Activated CD8-positive, alpha-beta memory T cell treated with anti-CD3 and anti-CD28 coated beads, Interleukin-2, amount 50 U/mL, for 48 hours (primary cell): ENCODE data around the gene SPACA7.
"Not testable (repeated sequence)": the region's sequence is repeated elsewhere in the genome, so short reads cannot be mapped to it uniquely, and the experiment has no call there.

ENCODE experiments used
- DNase-seq: peaks from one replicate; pipeline ENCODE4 v3.0.0-alpha.2; 2020

Gene SPACA7

DNA sequence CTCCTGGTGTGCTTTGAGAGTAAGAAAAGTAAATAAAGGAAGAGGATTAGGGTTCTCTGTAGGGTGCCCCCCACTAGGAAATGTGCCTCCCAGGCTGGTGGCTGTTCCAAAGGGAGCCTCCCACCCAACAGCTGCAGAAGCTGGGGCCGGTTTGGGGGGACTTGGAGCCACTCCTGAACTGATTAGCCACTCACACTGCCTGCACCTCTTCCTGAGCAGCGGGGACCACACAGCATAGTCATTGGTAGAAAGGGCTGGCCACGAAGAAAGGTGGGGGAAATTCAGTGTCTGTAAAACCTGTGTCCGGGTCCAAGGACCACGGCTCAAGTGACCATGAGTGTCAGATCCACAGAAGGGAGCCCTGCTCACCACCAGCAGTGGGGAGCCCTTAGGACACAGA lies 55.6 kb downstream of the SPACA7 start:
- DNase-seq = no peak

- DNase-seq = not testable (repeated sequence)
Observed at GRCh38 chr13:112432734-112433133, 56.6 kb downstream of the SPACA7 start.

GRCh38 chr13:112433517-112433916 lies 57.4 kb downstream of the SPACA7 start:
- DNase-seq = not testable (repeated sequence)

DNA sequence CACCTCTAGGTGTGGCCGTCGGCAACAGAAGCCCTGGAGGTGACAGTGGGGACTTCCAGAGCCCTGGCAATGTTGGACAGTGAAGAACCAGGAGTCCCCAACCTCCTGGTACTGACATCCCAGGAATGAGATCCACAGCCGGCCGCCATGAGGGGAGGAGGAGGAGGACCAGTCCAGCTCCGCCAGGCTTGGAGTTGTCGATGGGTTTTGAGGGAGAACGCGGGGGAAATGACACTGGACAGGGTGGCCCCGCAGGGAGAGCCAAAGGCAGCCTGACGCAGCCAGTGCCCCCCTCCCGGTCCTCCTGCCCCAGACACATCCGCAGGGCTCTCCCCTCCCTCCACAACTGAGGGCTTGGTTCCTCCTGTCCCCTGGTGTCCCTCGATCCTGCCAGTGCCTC lies 57.9 kb downstream of the SPACA7 start:
- no peak for DNase-seq

- no peak for DNase-seq
Observed at GRCh38 chr13:112434937-112435523, 58.9 kb downstream of the SPACA7 start.

GRCh38 chr13:112435973-112436372 lies 59.8 kb downstream of the SPACA7 start:
- DNase-seq = no peak

- no peak for DNase-seq
Observed at GRCh38 chr13:112438094-112438493, 61.9 kb downstream of the SPACA7 start.

GRCh38 chr13:112438515-112438914 lies 62.4 kb downstream of the SPACA7 start:
- no peak for DNase-seq

GRCh38 chr13:112441226-112441625 lies 65.1 kb downstream of the SPACA7 start:
- DNase-seq = no peak

DNA sequence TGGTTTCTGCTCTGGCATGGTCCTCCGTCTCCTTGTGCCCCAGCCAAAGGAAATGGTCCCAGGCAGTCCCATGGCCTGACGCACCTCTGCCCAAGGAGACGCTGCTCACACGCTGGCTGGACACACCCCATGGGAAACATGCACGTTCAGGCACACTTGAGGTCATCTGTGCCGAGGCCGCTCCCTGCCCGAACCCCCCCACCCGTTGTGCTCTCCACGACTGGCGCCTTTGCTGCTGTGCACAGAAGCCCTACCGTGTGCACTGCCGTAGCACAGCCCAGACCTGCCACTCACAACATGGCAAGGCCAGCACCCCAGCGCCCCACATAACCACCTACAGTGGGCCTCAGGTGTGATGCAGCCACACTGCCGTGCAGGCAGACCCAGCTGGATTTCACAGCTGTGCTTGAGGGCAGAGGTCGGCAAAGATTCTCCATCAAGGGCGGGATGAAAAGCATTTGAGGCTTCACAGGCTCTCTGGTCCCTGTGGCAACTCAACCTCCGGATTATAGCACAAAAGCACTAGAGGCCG lies 65.7 kb downstream of the SPACA7 start:
- no peak for DNase-seq

DNA sequence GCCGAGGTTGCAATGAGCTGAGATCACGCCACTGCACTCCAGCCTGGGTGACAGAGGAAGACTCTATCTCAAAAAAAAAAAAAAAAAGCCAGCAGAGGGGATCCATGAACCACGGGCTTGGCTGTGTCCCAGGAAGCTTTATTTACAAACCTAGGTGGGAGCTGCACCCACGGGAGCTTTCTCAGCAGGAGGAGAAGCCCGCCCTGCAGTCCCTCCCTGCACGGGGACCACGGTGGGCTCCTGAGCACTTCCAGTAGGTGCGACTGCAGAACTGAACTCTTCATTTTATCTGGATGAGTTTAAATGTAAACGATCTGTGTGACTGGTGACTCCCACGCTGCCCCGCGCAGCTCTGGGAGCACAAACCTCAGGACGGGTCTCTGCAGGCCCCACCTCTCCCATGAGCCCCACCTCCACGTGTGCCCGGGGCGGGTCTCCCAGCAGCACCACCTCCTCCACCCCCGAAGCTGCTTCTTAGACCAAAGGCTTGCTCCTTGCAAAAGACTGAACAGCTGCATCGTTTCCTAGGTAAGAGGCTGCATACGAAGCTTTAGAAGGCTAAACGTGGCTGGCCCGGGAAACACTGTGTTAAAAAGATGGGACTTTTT lies 66.4 kb downstream of the SPACA7 start:
- no peak for DNase-seq

- no peak for DNase-seq
Observed at GRCh38 chr13:112443191-112443994, 67.2 kb downstream of the SPACA7 start.

GRCh38 chr13:112443995-112444311 lies 67.8 kb downstream of the SPACA7 start:
- peak; percentile 84 for DNase-seq

GRCh38 chr13:112444416-112445399 lies 68.6 kb downstream of the SPACA7 start:
- DNase-seq = peak; percentile 30

DNA sequence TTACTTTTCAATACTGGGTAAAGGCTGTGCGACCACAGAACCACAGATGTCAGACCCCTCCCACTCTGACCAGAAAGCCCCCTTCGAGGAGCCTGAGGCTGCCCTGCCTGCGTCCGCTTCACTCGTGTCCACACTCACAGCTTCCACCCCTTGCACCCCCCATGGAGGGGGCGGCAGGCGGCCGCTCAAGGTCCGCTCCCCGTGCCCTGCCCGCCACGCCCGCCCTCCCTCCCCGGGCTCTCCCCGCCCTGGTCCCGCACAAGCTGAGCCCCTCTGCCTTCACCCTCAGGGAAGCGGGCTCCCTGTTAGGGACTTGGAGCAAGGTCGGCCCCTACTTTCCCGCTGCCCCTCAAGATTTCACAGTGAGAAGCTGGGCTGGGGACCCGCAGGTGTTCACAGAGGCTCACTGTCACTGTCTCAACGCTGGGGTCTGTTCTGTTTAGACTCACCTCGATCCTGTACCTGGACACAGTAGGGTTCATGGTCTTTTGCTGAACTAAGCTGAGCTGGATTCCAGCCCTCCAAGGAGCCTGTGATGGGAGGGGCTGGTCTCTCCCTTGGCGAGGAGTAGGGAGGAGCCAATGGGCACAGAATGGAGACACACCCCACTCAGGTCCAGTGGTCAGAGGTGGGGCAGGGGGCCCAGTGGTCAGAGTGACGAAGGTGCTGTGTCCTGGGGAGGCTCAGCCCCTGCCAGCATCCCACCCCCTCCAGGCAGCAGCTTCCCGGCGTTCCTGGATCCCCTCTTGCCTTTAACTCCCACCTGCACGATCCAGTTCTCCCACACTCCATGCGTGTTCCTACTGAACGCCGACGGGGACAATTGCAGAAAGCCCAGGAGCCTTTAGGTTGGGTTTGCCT lies 69.5 kb downstream of the SPACA7 start:
- DNase-seq = peak; percentile 26

GRCh38 chr13:112446347-112446861 lies 70.2 kb downstream of the SPACA7 start:
- peak; percentile 35 for DNase-seq

- DNase-seq = peak; percentile 30
Observed at GRCh38 chr13:112446867-112447266, 70.7 kb downstream of the SPACA7 start.

DNA sequence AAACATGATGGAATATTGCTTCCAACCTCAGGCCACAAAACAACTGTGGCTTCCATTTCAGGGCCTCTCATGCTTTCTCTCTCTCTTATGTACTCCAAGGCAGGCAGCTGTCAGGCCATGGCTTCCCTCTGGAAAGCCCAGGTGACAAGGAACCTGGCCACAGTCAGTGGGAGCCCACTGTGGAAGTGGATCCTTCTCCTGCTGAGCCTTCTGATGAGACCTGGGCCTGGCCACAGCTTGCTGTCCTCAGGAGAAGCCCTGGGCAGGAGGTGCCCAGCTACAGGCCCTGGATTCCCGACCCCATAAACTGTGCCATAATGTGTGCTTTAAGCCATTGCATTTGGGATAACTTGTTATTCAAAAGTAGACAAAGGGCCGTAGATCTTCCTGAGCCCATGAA lies 71.2 kb downstream of the SPACA7 start:
- no peak for DNase-seq

- peak; percentile 18 for DNase-seq
Observed at GRCh38 chr13:112447761-112448603, 71.8 kb downstream of the SPACA7 start.
